CD4-positive, alpha-beta T cell treated with Interleukin-15 for 4 hours (primary cell): ENCODE measurements around the gene KLHL2.

ENCODE experiments used
- DNase-seq: peaks from one replicate; pipeline ENCODE4 v3.0.0-alpha.2; 2020; ENCODE audit warnings: low spot score

KLHL2 gene

DNA sequence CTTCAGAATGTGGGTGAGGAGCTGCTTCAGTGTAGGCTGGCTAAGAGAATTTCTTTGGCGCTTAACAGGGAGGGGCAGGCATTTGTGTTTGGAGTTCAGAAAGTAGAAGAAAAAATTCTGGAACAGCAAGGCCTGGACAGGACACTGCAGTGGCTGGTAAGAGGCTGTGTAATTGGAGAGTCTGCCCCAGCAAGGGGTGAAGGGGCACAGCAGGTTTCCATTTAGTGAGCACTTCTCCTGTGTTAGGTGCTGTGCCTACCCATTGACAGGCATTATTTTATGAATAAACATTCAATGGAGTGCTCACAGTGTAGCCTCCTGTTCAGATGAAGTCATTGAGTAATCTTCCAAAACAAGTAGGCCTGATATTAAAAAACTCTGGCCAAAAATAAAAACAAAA lies 160.8 kb downstream of the KLHL2 start:
- no peak for DNase-seq

DNA sequence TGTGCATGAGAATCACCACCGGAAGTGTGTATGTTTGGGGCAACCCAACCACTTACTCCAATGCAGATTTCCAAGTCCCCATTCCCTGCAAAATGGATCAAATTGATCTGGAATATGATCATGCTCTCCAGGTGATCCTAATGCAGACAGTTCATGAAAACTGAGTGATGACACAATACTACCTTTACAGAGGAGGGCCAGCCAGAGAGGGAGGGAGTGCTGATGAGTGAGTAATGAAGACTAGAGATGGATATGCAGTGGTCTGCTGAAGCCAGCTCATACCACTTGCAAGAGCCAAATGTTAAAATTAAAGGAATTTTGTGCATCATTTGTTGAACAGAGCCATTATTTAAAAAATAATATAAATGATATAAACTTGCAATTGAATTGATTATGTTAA lies 161.2 kb downstream of the KLHL2 start:
- no peak for DNase-seq

DNA sequence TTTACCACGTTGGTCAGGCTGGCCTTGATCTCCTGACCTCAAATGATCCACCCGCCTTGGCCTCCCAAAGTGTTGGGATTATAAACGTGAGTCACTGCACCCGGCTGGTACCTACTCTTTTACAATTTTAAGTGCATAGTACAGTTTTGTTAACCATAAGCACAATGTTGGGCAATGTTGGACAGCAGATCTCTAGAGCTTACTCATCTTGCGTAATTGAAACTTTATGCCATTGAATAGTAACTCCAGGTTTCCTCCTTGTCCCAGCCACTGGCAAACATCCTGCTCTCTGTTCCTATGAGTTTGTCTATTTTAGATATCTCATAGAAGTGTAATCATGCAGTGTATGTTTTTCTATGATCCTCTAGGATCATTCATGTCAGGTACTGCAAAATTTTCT lies 162.2 kb downstream of the KLHL2 start:
- no peak for DNase-seq

DNA sequence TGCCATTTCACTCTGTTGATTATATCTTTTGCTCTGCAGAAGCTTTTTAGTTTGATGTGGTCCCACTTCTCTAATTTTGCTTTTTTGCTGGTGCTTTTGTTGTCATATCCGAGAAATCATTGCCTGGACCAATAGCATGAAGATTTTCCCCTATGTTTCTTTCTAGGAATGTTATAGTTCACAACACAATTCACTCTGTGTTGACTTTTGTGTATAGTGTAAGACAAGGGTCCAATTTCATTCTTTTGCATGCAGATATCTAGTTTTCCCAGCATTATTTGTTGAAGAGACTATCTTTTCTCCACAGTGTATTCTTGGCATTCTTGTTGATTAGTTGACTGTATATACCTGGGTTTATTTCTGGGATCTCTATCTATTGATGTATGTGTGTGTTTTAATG lies 163.2 kb downstream of the KLHL2 start:
- DNase-seq, result no peak
